PC-9 (cell line): ENCODE results near the gene CNTN4. TPM values are rescaled to one million over a fixed set of nuclear protein-coding genes. Genes with fewer than 3 reads are reported as not detected.

Experiments
- BruUV-seq: library from RNA; stranded (reverse); fragments of 400-500 nt; replicated peaks from 2 replicates; lab custom pipeline; 2021; lab: Mats Ljungman, UMichigan
- CTCF ChIA-PET: fragments of 300-600 bp; sonication (Branson Sonifier 250); formaldehyde crosslinking; loops from one replicate; lab custom pipeline; 2022; ENCODE audit warnings: antibody characterized with exemption; lab: Charles Lee
- POLR2A ChIA-PET: fragments of 300-600 bp; sonication (Branson Sonifier 250); formaldehyde crosslinking; loops from one replicate; lab custom pipeline; 2022; ENCODE audit warnings: antibody characterized with exemption; ENCODE audit not compliant: unreplicated experiment; lab: Charles Lee
- DNase-seq, 2 experiments: peaks; one replicate each; pipeline versions ENCODE4 v3.0.0 to v3.0.0-alpha.2; 2015 to 2022; ENCODE audit warnings: mixed read lengths in 1 of 2
- H2AFZ ChIP-seq: fragments of 200-600 bp; sonication (generic); 2 replicates; pipeline ENCODE4 v1.8.1; 2017; ENCODE audit warnings: antibody characterized with exemption
- H3F3A ChIP-seq: fragments of 200-600 bp; sonication (generic); 2 replicates; pipeline ENCODE4 v1.8.1; 2017; ENCODE audit warnings: antibody characterized with exemption, mild to moderate bottlenecking, low read depth; ENCODE audit not compliant: insufficient read depth
- H3K27ac ChIP-seq: fragments of 200-600 bp; sonication (generic); 2 replicates; pipeline ENCODE4 v1.6.1; 2016; ENCODE audit warnings: mixed run types
- H3K27me3 ChIP-seq: fragments of 200-600 bp; sonication (generic); 2 replicates; pipeline ENCODE4 v1.6.1; 2016; ENCODE audit warnings: low read depth, mixed run types; ENCODE audit not compliant: insufficient read depth
- H3K36me3 ChIP-seq: fragments of 200-600 bp; sonication (generic); 2 replicates; pipeline ENCODE4 v1.6.1; 2016; ENCODE audit warnings: low read depth, mixed run types
- H3K4me1 ChIP-seq: fragments of 200-600 bp; sonication (generic); replicated peaks from 2 replicates; pipeline ENCODE4 v1.6.1; 2016; ENCODE audit warnings: mixed run types; ENCODE audit not compliant: insufficient read depth
- H3K4me2 ChIP-seq: fragments of 200-600 bp; sonication (generic); 2 replicates; pipeline ENCODE4 v1.6.1; 2017; ENCODE audit warnings: mixed run types
- H3K4me3 ChIP-seq: fragments of 200-600 bp; sonication (generic); 2 replicates; pipeline ENCODE4 v1.6.1; 2016; ENCODE audit warnings: mixed run types
- H3K79me2 ChIP-seq: fragments of 200-600 bp; sonication (generic); 2 replicates; pipeline ENCODE4 v1.6.1; 2017; ENCODE audit warnings: low read depth, mixed run types
- H3K9me2 ChIP-seq: fragments of 200-600 bp; sonication (generic); 2 replicates; pipeline ENCODE4 v1.8.1; 2017; ENCODE audit warnings: mild to moderate bottlenecking; ENCODE audit not compliant: insufficient read depth
- H3K9me3 ChIP-seq: fragments of 200-600 bp; sonication (generic); 2 replicates; pipeline ENCODE4 v1.8.1; 2016; ENCODE audit warnings: low read depth; ENCODE audit not compliant: insufficient read depth
- H4K20me1 ChIP-seq: fragments of 200-600 bp; sonication (generic); 2 replicates; pipeline ENCODE4 v1.8.1; 2017; ENCODE audit not compliant: insufficient read depth
- EZH2 ChIP-seq: fragments of 200-600 bp; sonication (generic); IDR thresholded peaks from 2 replicates; pipeline ENCODE4 v1.8.0; 2017; ENCODE audit warnings: antibody characterized with exemption, low read depth
- intact Hi-C: fragments of 100-400 bp; cut with micrococcal nuclease; formaldehyde crosslinking; loops from one replicate; pipeline ENCODE4 v1.10.0; 2022; ENCODE audit not compliant: unreplicated experiment
- total RNA-seq: library from RNA; stranded (reverse); gene quantifications from 2 replicates; pipeline ENCODE4 v1.2.3, GENCODE V29; 2021
- TF ChIP-seq, protein P1 (sequence below): fragments of 200-600 bp; sonication (generic); conservative IDR thresholded peaks from 2 replicates; pipeline ENCODE4 v1.6.1; 2017; ENCODE audit warnings: mixed run types, antibody characterized with exemption, mild to moderate bottlenecking, moderate library complexity

The CNTN4 gene
- total RNA-seq, 1 experiment from 2014 or later = not detected

DNA sequence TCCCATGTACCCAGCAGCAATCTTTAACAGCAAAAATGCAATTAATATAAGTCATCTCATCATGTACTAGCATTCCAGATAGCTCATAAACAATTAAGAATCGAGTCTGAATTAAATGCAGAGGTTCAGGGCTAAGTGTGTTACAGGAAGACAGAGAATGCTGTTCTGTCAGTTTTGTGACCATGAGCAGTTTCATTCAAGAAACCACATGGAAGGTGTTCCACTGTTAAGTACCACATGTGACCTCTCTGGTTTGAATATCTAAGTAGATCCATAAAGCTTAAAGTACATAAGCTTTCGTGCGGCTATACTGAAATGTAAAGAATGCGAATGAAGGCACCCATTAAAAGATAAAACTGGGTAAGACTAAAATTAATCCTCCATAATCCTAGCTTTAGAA, 739.2 kb downstream of the CNTN4 start:
- ChIA-PET POLR2A (no interaction called here), CTCF (no interaction called here)
- Histone ChIP-seq H4K20me1 (no peaks in the 10 kb centered on the region), H3K79me2 (no peaks in the 10 kb centered on the region), H2AFZ (no peak overlapping the region), H3F3A (no peaks in the 10 kb centered on the region), H3K4me1 (no peaks in the 10 kb centered on the region), H3K9me3 (no peaks in the 10 kb centered on the region), H3K9me2 (no peaks in the 10 kb centered on the region), H3K36me3 (no peaks in the 10 kb centered on the region), H3K4me3 (no peak overlapping the region), H3K27me3 (no peaks in the 10 kb centered on the region), H3K27ac (no peak overlapping the region), H3K4me2 (no peak overlapping the region)
- no peak for TF ChIP-seq EZH2
- TF ChIP-seq, protein P1, sequence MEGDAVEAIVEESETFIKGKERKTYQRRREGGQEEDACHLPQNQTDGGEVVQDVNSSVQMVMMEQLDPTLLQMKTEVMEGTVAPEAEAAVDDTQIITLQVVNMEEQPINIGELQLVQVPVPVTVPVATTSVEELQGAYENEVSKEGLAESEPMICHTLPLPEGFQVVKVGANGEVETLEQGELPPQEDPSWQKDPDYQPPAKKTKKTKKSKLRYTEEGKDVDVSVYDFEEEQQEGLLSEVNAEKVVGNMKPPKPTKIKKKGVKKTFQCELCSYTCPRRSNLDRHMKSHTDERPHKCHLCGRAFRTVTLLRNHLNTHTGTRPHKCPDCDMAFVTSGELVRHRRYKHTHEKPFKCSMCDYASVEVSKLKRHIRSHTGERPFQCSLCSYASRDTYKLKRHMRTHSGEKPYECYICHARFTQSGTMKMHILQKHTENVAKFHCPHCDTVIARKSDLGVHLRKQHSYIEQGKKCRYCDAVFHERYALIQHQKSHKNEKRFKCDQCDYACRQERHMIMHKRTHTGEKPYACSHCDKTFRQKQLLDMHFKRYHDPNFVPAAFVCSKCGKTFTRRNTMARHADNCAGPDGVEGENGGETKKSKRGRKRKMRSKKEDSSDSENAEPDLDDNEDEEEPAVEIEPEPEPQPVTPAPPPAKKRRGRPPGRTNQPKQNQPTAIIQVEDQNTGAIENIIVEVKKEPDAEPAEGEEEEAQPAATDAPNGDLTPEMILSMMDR = no peak
- BruUV-seq = no TSS peak
- DNase-seq = no peak
- intact Hi-C loops = no loop called here

DNA sequence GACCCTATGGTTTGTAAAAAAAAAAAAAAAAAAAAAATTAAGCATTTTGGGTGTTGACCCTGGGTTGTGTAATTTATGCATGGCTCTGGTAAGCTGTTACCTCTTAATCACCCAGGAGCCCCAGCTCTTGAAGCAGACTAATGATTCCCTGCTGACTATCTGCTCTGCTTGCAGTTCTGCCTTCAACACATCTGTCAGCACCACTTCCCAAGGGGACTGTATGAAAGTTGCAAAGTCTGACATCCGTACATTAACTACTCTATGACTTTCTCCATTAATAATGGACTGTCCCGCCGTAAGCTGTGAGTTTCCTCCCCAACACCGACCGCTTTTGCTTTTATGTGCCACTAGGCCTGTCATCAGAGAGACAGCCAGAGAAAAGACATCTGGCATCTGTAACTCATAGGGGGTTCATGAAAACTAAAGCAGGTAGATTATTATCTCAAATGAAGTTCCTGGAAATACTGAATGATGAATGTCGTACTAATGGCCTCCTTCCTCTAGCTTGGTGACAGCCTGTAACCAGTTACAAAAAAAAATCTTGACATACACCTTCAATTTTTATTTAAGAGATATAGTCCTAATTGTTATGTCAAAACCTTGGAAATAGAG, 740.0 kb downstream of the CNTN4 start:
- no TSS peak for BruUV-seq
- Histone ChIP-seq H3K4me1 (no peaks in the 10 kb centered on the region), H2AFZ (no peak overlapping the region), H3K4me3 (no peak overlapping the region), H3F3A (no peaks in the 10 kb centered on the region), H3K9me2 (no peaks in the 10 kb centered on the region), H3K27me3 (no peaks in the 10 kb centered on the region), H3K9me3 (no peaks in the 10 kb centered on the region), H4K20me1 (no peaks in the 10 kb centered on the region), H3K27ac (no peak overlapping the region), H3K4me2 (no peak overlapping the region), H3K79me2 (no peaks in the 10 kb centered on the region), H3K36me3 (no peaks in the 10 kb centered on the region)
- no peak for TF ChIP-seq EZH2
- TF ChIP-seq, protein P1 = no peak
- ChIA-PET POLR2A (no interaction called here), CTCF (no interaction called here)
- no peak for DNase-seq
- intact Hi-C loops = no loop called here

DNA sequence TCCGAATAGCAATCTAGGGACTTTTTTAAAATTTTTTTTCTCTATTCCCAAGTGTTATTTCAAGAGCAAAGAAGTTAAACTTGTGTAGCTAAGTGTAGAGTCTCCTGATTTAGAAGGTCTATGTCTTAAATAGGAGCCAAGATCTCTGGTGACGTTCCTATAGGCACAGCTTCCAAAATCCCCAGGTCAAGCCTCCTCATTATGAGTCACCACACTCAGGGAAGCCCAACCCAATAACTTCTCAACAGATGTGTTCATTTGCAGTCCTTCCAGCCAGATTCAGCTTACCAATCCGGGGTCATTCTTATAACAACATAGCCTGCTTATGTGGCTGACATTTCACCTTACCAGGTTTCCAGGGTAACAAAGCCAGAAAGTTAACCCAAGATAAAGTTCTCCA, 741.2 kb downstream of the CNTN4 start:
- BruUV-seq = no TSS peak
- Histone ChIP-seq H4K20me1 (no peaks in the 10 kb centered on the region), H3K36me3 (no peaks in the 10 kb centered on the region), H3K79me2 (no peaks in the 10 kb centered on the region), H3K9me3 (no peaks in the 10 kb centered on the region), H3K4me3 (no peak overlapping the region), H3K27ac (no peak overlapping the region), H3K4me2 (no peak overlapping the region), H3K4me1 (no peaks in the 10 kb centered on the region), H2AFZ (no peak overlapping the region), H3F3A (no peaks in the 10 kb centered on the region), H3K9me2 (no peaks in the 10 kb centered on the region), H3K27me3 (no peaks in the 10 kb centered on the region)
- TF ChIP-seq, protein P1 = no peak
- no peak for TF ChIP-seq EZH2
- ChIA-PET CTCF (no interaction called here), POLR2A (no interaction called here)
- intact Hi-C loops = no loop called here
- DNase-seq = no peak
